Keratinocyte (primary cell): Measurements from ENCODE around the gene KREMEN1. TPM values are rescaled to one million over a fixed set of nuclear protein-coding genes. Genes with fewer than 3 reads are reported as not detected.

Experiments used
- DNase-seq: peaks from one replicate; pipeline ENCODE4 v3.0.0-alpha.2; 2011; ENCODE audit warnings: low read depth, missing footprints, low spot score
- FAIRE-seq: peaks from 2 replicates; lab custom pipeline; 2011; peaks lifted over from hg19 to GRCh38; lab: Jason Lieb, UNC
- H2AFZ ChIP-seq: 2 replicates; pipeline ENCODE4 v1.6.0; 2012; ENCODE audit warnings: low read length, control low read depth, inconsistent platforms; ENCODE audit not compliant: control insufficient read depth
- H3K27ac ChIP-seq: 2 replicates; pipeline ENCODE4 v1.5.1; 2011; ENCODE audit warnings: low read length; ENCODE audit not compliant: control insufficient read depth, insufficient read depth
- H3K27me3 ChIP-seq: 3 replicates; pipeline ENCODE4 v1.6.0; 2011; ENCODE audit warnings: low read length; ENCODE audit not compliant: control insufficient read depth, insufficient read depth; ENCODE audit errors: extremely low read depth
- H3K36me3 ChIP-seq, 2 experiments: 2 replicates in 1 of 2; 3 replicates in 1 of 2; pipeline ENCODE4 v1.5.1; 2011; ENCODE audit warnings: low read length in 2 of 2, mild to moderate bottlenecking in 1 of 2; ENCODE audit not compliant: control insufficient read depth in 2 of 2, insufficient read depth in 2 of 2; ENCODE audit errors: extremely low read depth in 1 of 2
- H3K4me1 ChIP-seq: 3 replicates; pipeline ENCODE4 v1.5.1; 2011; ENCODE audit warnings: low read length; ENCODE audit not compliant: control insufficient read depth, insufficient read depth; ENCODE audit errors: extremely low read depth
- H3K4me2 ChIP-seq: 3 replicates; pipeline ENCODE4 v1.6.0; 2011; ENCODE audit warnings: low read depth, low read length; ENCODE audit not compliant: control insufficient read depth, insufficient read depth; ENCODE audit errors: extremely low read depth
- H3K4me3 ChIP-seq, 3 experiments: fragments of 200-600 bp in 1 of 3; sonication (generic) in 1 of 3; 2 replicates in 2 of 3; 3 replicates in 1 of 3; pipeline ENCODE4 v1.5.1; 2011 to 2016; ENCODE audit warnings: low read length in 3 of 3, mild to moderate bottlenecking in 3 of 3, control low read depth in 2 of 3, inconsistent platforms in 1 of 3, low read depth in 1 of 3, mixed read lengths in 1 of 3, mixed run types in 1 of 3, moderate library complexity in 1 of 3; ENCODE audit not compliant: control insufficient read depth in 2 of 3, insufficient read depth in 2 of 3; ENCODE audit errors: extremely low read depth in 1 of 3
- H3K79me2 ChIP-seq: 2 replicates; pipeline ENCODE4 v1.6.0; 2012; ENCODE audit warnings: low read length; ENCODE audit not compliant: control insufficient read depth, insufficient read depth
- H3K9ac ChIP-seq: 3 replicates; pipeline ENCODE4 v1.6.0; 2011; ENCODE audit warnings: low read length; ENCODE audit not compliant: control insufficient read depth, insufficient read depth; ENCODE audit errors: extremely low read depth
- H3K9me1 ChIP-seq: 3 replicates; pipeline ENCODE4 v1.6.0; 2011; ENCODE audit warnings: low read length; ENCODE audit not compliant: control insufficient read depth, insufficient read depth; ENCODE audit errors: extremely low read depth
- H3K9me3 ChIP-seq: 2 replicates; pipeline ENCODE4 v1.5.1; 2012; ENCODE audit warnings: low read depth, low read length; ENCODE audit not compliant: control insufficient read depth
- H4K20me1 ChIP-seq: 3 replicates; pipeline ENCODE4 v1.6.0; 2011; ENCODE audit warnings: low read length; ENCODE audit not compliant: control insufficient read depth, insufficient read depth; ENCODE audit errors: extremely low read depth
- EZH2 ChIP-seq: IDR thresholded peaks from one replicate; pipeline ENCODE4 v1.6.1; 2012; ENCODE audit warnings: inconsistent platforms, mild to moderate bottlenecking, low read length, moderate library complexity
- dilution Hi-C: fragments of 300-500 bp; cut with MboI; formaldehyde crosslinking; loops from one replicate; pipeline ENCODE4 v1.7.0; 2020; ENCODE audit warnings: low sequenced_read_pairs; ENCODE audit not compliant: extremely low pct_ligation_motif_present
- polyA plus RNA-seq, 5 experiments: library from polyadenylated mRNA; depleted of rRNA in 3 of 5; stranded (reverse) in 3 of 5; stranded (forward) in 1 of 5; unstranded in 1 of 5; fragments of >200 nt; gene quantifications; 1 replicate in 1 of 5; 2 replicates in 3 of 5; 3 replicates in 1 of 5; pipeline versions ENCODE4 v1.2.1 to v1.2.3, GENCODE V29; 2011 to 2012; ENCODE audit warnings: missing spikeins in 2 of 5, low read depth in 1 of 5, low replicate concordance in 1 of 5
- TF ChIP-seq, protein P1 (sequence below), 3 experiments: IDR thresholded peaks in 1 of 3; conservative IDR thresholded peaks in 1 of 3; optimal IDR thresholded peaks in 1 of 3; 2 replicates in 2 of 3; 3 replicates in 1 of 3; pipeline versions ENCODE3 to v1.5.1; 2011; ENCODE audit warnings: low read length in 3 of 3, mild to moderate bottlenecking in 3 of 3, moderate library complexity in 2 of 3, control low read depth in 1 of 3, inconsistent platforms in 1 of 3; ENCODE audit not compliant: insufficient read depth in 2 of 3; ENCODE audit errors: extremely low read depth in 1 of 3

KREMEN1 gene
- polyA plus RNA-seq, 1 donor (not counting 4 experiments of a cell fraction or from before 2014, with no cell fraction given), result 6.8 TPM

DNA sequence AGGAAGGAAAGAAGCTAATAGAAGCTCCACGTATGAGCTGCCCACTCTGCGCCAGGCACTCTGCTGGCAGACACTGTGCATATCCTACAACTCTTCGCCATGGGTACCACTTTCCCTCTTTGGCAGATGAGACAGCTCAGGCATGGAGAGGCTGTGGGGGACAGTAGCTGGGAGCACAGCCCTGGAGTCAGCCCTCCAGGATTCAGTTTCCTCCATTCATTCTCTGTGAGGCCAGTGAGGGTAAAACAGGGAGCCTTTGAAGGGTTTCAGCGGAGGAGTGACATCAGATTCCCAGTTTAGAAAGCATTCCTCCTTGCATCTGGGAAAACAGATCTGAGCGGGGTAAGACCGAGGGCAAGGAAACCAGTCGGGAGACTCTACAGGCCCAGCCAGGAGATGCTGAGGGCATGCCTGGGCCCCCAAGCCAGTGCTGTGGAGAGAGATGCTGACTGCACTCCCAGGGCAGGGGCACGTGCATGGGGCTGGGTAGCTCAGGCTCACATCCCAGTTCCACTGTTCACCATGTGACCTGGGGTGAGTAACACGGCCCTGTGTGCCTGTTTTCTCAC lies 74.6 kb downstream of the KREMEN1 start:
- Histone ChIP-seq H3K9me3 (no peaks in the 10 kb centered on the region), H3K4me1 (no peaks in the 10 kb centered on the region), H3K27ac (no peak overlapping the region), H3K27me3 (no peaks in the 10 kb centered on the region), H3K4me2 (no peak overlapping the region), H3K79me2 (no peaks in the 10 kb centered on the region), H3K9me1 (no peaks in the 10 kb centered on the region), H3K36me3 (peaks cover 0 to 5% of the 10 kb centered on the region in 2 experiments), H2AFZ (no peak overlapping the region), H4K20me1 (no peaks in the 10 kb centered on the region), H3K9ac (no peak overlapping the region), H3K4me3 (no peak overlapping the region)
- FAIRE-seq (no peak), DNase-seq (no peak)
- TF ChIP-seq EZH2, result no peak
- TF ChIP-seq, protein P1, sequence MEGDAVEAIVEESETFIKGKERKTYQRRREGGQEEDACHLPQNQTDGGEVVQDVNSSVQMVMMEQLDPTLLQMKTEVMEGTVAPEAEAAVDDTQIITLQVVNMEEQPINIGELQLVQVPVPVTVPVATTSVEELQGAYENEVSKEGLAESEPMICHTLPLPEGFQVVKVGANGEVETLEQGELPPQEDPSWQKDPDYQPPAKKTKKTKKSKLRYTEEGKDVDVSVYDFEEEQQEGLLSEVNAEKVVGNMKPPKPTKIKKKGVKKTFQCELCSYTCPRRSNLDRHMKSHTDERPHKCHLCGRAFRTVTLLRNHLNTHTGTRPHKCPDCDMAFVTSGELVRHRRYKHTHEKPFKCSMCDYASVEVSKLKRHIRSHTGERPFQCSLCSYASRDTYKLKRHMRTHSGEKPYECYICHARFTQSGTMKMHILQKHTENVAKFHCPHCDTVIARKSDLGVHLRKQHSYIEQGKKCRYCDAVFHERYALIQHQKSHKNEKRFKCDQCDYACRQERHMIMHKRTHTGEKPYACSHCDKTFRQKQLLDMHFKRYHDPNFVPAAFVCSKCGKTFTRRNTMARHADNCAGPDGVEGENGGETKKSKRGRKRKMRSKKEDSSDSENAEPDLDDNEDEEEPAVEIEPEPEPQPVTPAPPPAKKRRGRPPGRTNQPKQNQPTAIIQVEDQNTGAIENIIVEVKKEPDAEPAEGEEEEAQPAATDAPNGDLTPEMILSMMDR (optimal IDR thresholded peaks at IDR 0.05 in 1 of 3, IDR thresholded peaks at IDR 0.05 in 1 of 3, conservative IDR thresholded peaks at IDR 0.05 in 1 of 3; ENCODE audit: extremely low read depth in 1 of 3, insufficient read depth in 2 of 3, low read length in 3 of 3), result no peak
- dilution Hi-C loops, result no loop called here

DNA sequence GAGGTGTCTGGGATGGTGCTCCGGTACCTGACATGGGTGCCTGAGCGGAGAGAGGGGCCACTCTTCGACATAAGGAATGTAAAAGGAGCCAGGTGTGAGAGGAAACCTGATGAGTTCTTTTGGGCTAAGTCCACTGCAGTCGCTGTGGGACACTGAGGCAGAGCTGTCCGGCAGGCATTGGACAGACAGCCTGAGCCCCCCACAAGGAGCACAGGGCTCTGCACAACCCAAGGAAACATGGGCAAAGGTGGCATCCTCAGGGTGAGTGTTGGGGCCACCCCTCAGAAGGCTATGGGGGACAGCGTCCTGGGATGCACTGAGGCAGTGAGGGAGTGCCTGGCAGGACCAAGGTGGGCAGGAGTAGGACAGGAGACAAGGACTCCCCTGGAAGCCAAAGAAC lies 75.2 kb downstream of the KREMEN1 start:
- H3K27me3 ChIP-seq, result no peaks in the 10 kb centered on the region
- H3K4me1 ChIP-seq, result no peaks in the 10 kb centered on the region
- DNase-seq (no peak), FAIRE-seq (no peak)
- peaks cover 0 to 5% of the 10 kb centered on the region in 2 experiments for H3K36me3 ChIP-seq
- TF ChIP-seq, protein P1 (optimal IDR thresholded peaks at IDR 0.05 in 1 of 3, IDR thresholded peaks at IDR 0.05 in 1 of 3, conservative IDR thresholded peaks at IDR 0.05 in 1 of 3; ENCODE audit: extremely low read depth in 1 of 3, insufficient read depth in 2 of 3, low read length in 3 of 3), result no peak
- TF ChIP-seq EZH2, result no peak
- dilution Hi-C loops, result no loop called here
- H2AFZ ChIP-seq, result no peak overlapping the region
- no peak overlapping the region for H3K4me2 ChIP-seq
- H3K9me3 ChIP-seq, result no peaks in the 10 kb centered on the region
- no peaks in the 10 kb centered on the region for H3K9me1 ChIP-seq
- H3K9ac ChIP-seq, result no peak overlapping the region
- H3K4me3 ChIP-seq, result no peak overlapping the region
- H4K20me1 ChIP-seq, result no peaks in the 10 kb centered on the region
- no peaks in the 10 kb centered on the region for H3K79me2 ChIP-seq
- no peak overlapping the region for H3K27ac ChIP-seq
